Neuron (in vitro differentiated cells): ENCODE results near the gene ADGRF5.

Experiments used
- H2AFZ ChIP-seq: one replicate; pipeline ENCODE4 v1.6.1; 2013; ENCODE audit warnings: low read depth, mild to moderate bottlenecking, inconsistent platforms, low read length, moderate library complexity
- H3K27me3 ChIP-seq: one replicate; pipeline ENCODE4 v1.6.1; 2013; ENCODE audit warnings: low read length; ENCODE audit not compliant: insufficient read depth
- H3K36me3 ChIP-seq: one replicate; pipeline ENCODE4 v1.6.1; 2013; ENCODE audit warnings: low read length; ENCODE audit not compliant: insufficient read depth
- H3K4me1 ChIP-seq: one replicate; pipeline ENCODE4 v1.6.1; 2013; ENCODE audit warnings: low read length; ENCODE audit not compliant: insufficient read depth
- H3K4me3 ChIP-seq: 2 replicates; pipeline ENCODE4 v1.5.1; 2013; ENCODE audit warnings: mild to moderate bottlenecking, low read length, moderate library complexity
- H3K9me3 ChIP-seq: one replicate; pipeline ENCODE4 v1.6.1; 2013; ENCODE audit warnings: low read length

ADGRF5 gene

DNA sequence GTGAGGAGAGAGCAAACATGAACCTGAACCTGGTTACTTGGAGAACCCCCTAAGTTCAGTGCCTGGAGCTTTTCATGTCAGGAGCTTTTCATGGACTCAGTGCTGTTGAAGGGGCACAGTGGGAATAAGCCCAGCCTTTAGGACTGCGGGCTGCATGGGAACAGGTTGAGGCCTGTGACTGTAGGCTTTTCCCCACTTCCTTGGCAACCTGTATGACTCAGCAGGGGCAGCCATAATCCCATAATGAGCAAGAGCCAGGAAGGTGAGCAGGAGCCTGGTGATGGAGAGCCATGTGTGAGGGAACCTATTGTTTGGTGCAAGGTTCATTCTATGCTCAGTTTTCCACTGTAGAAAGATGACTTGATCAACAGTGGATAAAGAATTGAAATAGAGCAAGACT, 105.1 kb downstream of the ADGRF5 start:
- H3K4me3 ChIP-seq, result no peak overlapping the region
- no peaks in the 10 kb centered on the region for H3K9me3 ChIP-seq
- H2AFZ ChIP-seq, result no peak overlapping the region
- no peaks in the 10 kb centered on the region for H3K27me3 ChIP-seq
- H3K36me3 ChIP-seq, result no peaks in the 10 kb centered on the region
- no peaks in the 10 kb centered on the region for H3K4me1 ChIP-seq

DNA sequence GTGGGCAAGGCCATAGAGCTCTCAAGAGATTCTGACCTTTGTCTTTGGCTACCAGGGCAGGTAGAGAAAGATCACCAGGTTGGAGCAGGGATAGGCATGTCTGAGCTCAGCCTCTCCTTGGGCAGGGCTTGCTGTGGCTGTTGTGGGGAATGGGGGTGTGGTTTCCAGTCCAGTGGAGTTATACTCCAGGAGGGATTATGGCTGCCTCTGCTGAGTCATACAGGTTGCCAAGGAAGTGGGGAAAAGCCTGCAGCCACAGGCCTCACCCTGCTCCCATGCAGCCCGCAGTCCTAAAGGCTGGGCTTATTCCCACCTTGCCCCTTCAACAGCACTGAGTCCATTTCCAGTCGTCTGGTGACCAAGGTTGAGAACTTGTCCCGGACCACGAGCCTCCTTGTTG, 106.6 kb downstream of the ADGRF5 start:
- Histone ChIP-seq H3K9me3 (no peaks in the 10 kb centered on the region), H3K36me3 (no peaks in the 10 kb centered on the region), H3K4me3 (no peak overlapping the region), H3K27me3 (no peaks in the 10 kb centered on the region), H2AFZ (no peak overlapping the region), H3K4me1 (no peaks in the 10 kb centered on the region)

DNA sequence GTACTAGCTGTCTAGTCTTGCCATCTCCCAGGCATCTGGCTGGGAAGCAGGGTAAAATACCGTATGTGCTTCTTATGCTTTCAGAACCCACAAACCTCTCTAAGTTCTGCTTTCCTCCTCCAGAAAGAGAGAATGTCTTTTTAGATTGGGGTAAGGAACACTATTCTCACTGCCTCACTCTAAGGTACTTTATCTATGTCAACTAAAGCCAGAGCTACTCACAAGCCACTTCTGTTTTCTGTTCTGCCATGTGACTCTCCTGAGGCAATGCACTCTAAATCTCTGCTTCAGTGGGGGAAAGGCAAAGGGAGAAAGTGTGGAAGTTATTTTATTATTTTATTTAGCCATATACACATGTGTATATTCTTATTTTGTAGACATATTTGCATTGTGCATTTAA, 112.9 kb downstream of the ADGRF5 start:
- H2AFZ ChIP-seq, result no peak overlapping the region
- H3K9me3 ChIP-seq, result no peaks in the 10 kb centered on the region
- no peaks in the 10 kb centered on the region for H3K36me3 ChIP-seq
- H3K4me1 ChIP-seq, result no peaks in the 10 kb centered on the region
- H3K27me3 ChIP-seq, result no peaks in the 10 kb centered on the region
- H3K4me3 ChIP-seq, result no peak overlapping the region
